ENCODE data around the gene TRIM4.

The TRIM4 gene

GRCh38 chr7:99918959-99919813 is at the start of gene TRIM4:
Gene TRIM4 (minus strand): TSS chr7:99919530. CDS start chr7:99919401, 129 bp downstream.
- Histone ChIP-seq H3K9me3 (ENCODE audit: control insufficient read depth, insufficient read depth, low read depth, low read length) (no peaks in the 10 kb centered on the region), H3K4me1 (ENCODE audit: control insufficient read depth, insufficient read depth, low read length) (0 out of 2 replicates have a peak, but pooled peaks cover 2% of the 10 kb centered on the region), H3K27ac (ENCODE audit: extremely low read depth, low read depth, low read length) (peak within 1 kb of the TSS; percentile 79), H3K36me3 (ENCODE audit: control insufficient read depth in 2 of 2, insufficient read depth in 1 of 2, low read length in 2 of 2) (peaks cover 5 to 17% of the 10 kb centered on the region in 2 experiments), H3K4me3 (ENCODE audit: low read depth, low read length) (peak within 1 kb of the TSS; percentile 79)
- POLR2A ChIA-PET = interaction anchor here (0.5 to 2.9 kb wide), 13 partner anchors 9 to 419 kb away, joined by 3 to 12 read pairs (median 4); partner anchors contain the start of genes AP4M1, GJC3, MCM7 and ZKSCAN1
- CTCF ChIA-PET = interaction anchor here (0.6 to 2.3 kb wide), 13 partner anchors 8 to 1486 kb away, joined by 3 to 6 read pairs (median 4); no protein-coding TSS in a partner anchor
- TF ChIP-seq IKZF3 (tag by site-specific recombination; IDR thresholded peaks at IDR 0.05) (no peak), MEIS1 (CRISPR knock-in tag; IDR thresholded peaks at IDR 0.05; ENCODE audit: borderline replicate concordance) (no peak), ZSCAN5A (tag by site-specific recombination; IDR thresholded peaks at IDR 0.05) (no peak), ZNF223 (tag by site-specific recombination; IDR thresholded peaks at IDR 0.05) (peak; percentile 80; the same call in 1 of the 2 replicates), ZBTB17 (tag by site-specific recombination; IDR thresholded peaks at IDR 0.05) (peak; percentile 77), ZNF426 (tag by site-specific recombination; IDR thresholded peaks at IDR 0.05) (no peak), ZNF513 (tag by site-specific recombination; IDR thresholded peaks at IDR 0.05) (no peak), ZNF768 (tag by site-specific recombination; IDR thresholded peaks at IDR 0.05) (no peak), GLI2 (tag by site-specific recombination; IDR thresholded peaks at IDR 0.05; ENCODE audit: borderline replicate concordance, low read depth) (no peak), ZNF449 (tag by site-specific recombination; IDR thresholded peaks at IDR 0.05) (no peak), ZNF423 (tag by site-specific recombination; IDR thresholded peaks at IDR 0.05) (0 out of 2 replicates have a peak, but pooled peaks have one; percentile 48), ZNF521 (tag by site-specific recombination; IDR thresholded peaks at IDR 0.05) (no peak), ZNF114 (tag by site-specific recombination; IDR thresholded peaks at IDR 0.05) (no peak), OSR2 (tag by site-specific recombination; IDR thresholded peaks at IDR 0.05) (no peak), ZNF274 (IDR thresholded peaks at IDR 0.05; ENCODE audit: low read length) (no peak), ZNF274 (tag by site-specific recombination; IDR thresholded peaks at IDR 0.05; ENCODE audit: borderline replicate concordance) (no peak), ZNF26 (tag by site-specific recombination; IDR thresholded peaks at IDR 0.05) (no peak), ZNF624 (tag by site-specific recombination; IDR thresholded peaks at IDR 0.05) (no peak), KLF9 (tag by site-specific recombination; IDR thresholded peaks at IDR 0.05; ENCODE audit: low read depth) (0 out of 2 replicates have a peak, but pooled peaks have one; percentile 15), ELK4 (IDR thresholded peaks at IDR 0.05; ENCODE audit: borderline replicate concordance, low read depth, low read length) (no peak), ZSCAN30 (tag by site-specific recombination; IDR thresholded peaks at IDR 0.05) (peak; percentile 76), ZFP37 (tag by site-specific recombination; IDR thresholded peaks at IDR 0.05) (peak; percentile 71; the same call in 1 of the 2 replicates), ZFHX2 (tag by site-specific recombination; conservative IDR thresholded peaks at IDR 0.05) (no peak), ZNF398 (tag by site-specific recombination; IDR thresholded peaks at IDR 0.05) (no peak), ZBTB6 (tag by site-specific recombination; IDR thresholded peaks at IDR 0.05) (peak; percentile 74), ZNF670 (tag by site-specific recombination; IDR thresholded peaks at IDR 0.05; ENCODE audit: low read depth) (no peak), ZNF621 (tag by site-specific recombination; IDR thresholded peaks at IDR 0.05) (no peak)
